H9 (cell line): ENCODE measurements around the gene IL20RA. TPM values are rescaled to one million over a fixed set of nuclear protein-coding genes. Genes with fewer than 3 reads are reported as not detected.

Experiments
- DNase-seq: peaks from one replicate; pipeline ENCODE4 v3.0.0-alpha.2; 2017
- H2AFZ ChIP-seq: one replicate; pipeline ENCODE4 v1.6.1; 2013; ENCODE audit warnings: mild to moderate bottlenecking, low read length, control low read depth, moderate library complexity
- H2AK5ac ChIP-seq: 2 replicates; pipeline ENCODE4 v1.6.1; 2013; ENCODE audit warnings: low read length, control low read depth, mixed read lengths; ENCODE audit not compliant: insufficient read length
- H2BK120ac ChIP-seq: one replicate; pipeline ENCODE4 v1.6.1; 2013; ENCODE audit warnings: low read depth, mild to moderate bottlenecking, low read length, control low read depth, inconsistent platforms; ENCODE audit not compliant: poor library complexity, severe bottlenecking
- H2BK12ac ChIP-seq: 2 replicates; pipeline ENCODE4 v1.6.1; 2013; ENCODE audit warnings: low read length, control low read depth, mixed read lengths, low read depth; ENCODE audit not compliant: insufficient read length
- H2BK15ac ChIP-seq: 2 replicates; pipeline ENCODE4 v1.6.1; 2013; ENCODE audit warnings: low read depth, low read length, control low read depth
- H2BK20ac ChIP-seq: one replicate; pipeline ENCODE4 v1.6.1; 2013; ENCODE audit warnings: low read depth, mild to moderate bottlenecking, low read length, control low read depth, inconsistent platforms; ENCODE audit not compliant: poor library complexity, severe bottlenecking
- H2BK5ac ChIP-seq: 2 replicates; pipeline ENCODE4 v1.6.1; 2013; ENCODE audit warnings: low read length, control low read depth, mixed read lengths; ENCODE audit not compliant: insufficient read length
- H3K14ac ChIP-seq: 2 replicates; pipeline ENCODE4 v1.6.1; 2013; ENCODE audit warnings: low read length, control low read depth; ENCODE audit not compliant: insufficient read depth
- H3K18ac ChIP-seq: 2 replicates; pipeline ENCODE4 v1.6.1; 2013; ENCODE audit warnings: low read depth, mild to moderate bottlenecking, mixed read lengths, low read length, control low read depth; ENCODE audit not compliant: insufficient read length
- H3K23ac ChIP-seq: 2 replicates; pipeline ENCODE4 v1.6.1; 2013; ENCODE audit warnings: low read length, control low read depth, mixed read lengths, low read depth; ENCODE audit not compliant: insufficient read length
- H3K23me2 ChIP-seq: 2 replicates; pipeline ENCODE4 v1.6.1; 2013; ENCODE audit warnings: low read depth, mild to moderate bottlenecking, mixed read lengths, low read length, control low read depth; ENCODE audit not compliant: insufficient read length, poor library complexity, severe bottlenecking
- H3K27ac ChIP-seq: 2 replicates; pipeline ENCODE4 v1.5.1; 2013; ENCODE audit warnings: low read length, control low read depth, mixed read lengths, low read depth; ENCODE audit not compliant: insufficient read length
- H3K27me3 ChIP-seq: 2 replicates; pipeline ENCODE4 v1.6.1; 2013; ENCODE audit warnings: low read length, control low read depth, inconsistent platforms; ENCODE audit not compliant: insufficient read depth
- H3K4ac ChIP-seq: 2 replicates; pipeline ENCODE4 v1.6.1; 2013; ENCODE audit warnings: low read depth, mild to moderate bottlenecking, control low read depth, inconsistent platforms, low read length, moderate library complexity
- H3K4me1 ChIP-seq: 2 replicates; pipeline ENCODE4 v1.6.1; 2013; ENCODE audit warnings: low read length, control low read depth, inconsistent platforms; ENCODE audit not compliant: insufficient read depth
- H3K4me2 ChIP-seq: 2 replicates; pipeline ENCODE4 v1.6.1; 2013; ENCODE audit warnings: low read length, control low read depth, mixed read lengths; ENCODE audit not compliant: insufficient read length, insufficient read depth
- H3K56ac ChIP-seq: 2 replicates; pipeline ENCODE4 v1.6.1; 2013; ENCODE audit warnings: low read depth, mild to moderate bottlenecking, mixed read lengths, low read length, control low read depth; ENCODE audit not compliant: insufficient read length
- H3K79me1 ChIP-seq: 2 replicates; pipeline ENCODE4 v1.6.1; 2013; ENCODE audit warnings: low read depth, mild to moderate bottlenecking, moderate library complexity, low read length, control low read depth, inconsistent platforms; ENCODE audit not compliant: insufficient read depth, poor library complexity, severe bottlenecking
- H3K79me2 ChIP-seq: 2 replicates; pipeline ENCODE4 v1.6.1; 2013; ENCODE audit warnings: low read length, control low read depth, inconsistent platforms; ENCODE audit not compliant: insufficient read depth
- H3K9ac ChIP-seq: 2 replicates; pipeline ENCODE4 v1.6.1; 2013; ENCODE audit warnings: low read length, control low read depth, mixed read lengths; ENCODE audit not compliant: insufficient read length; ENCODE audit errors: extremely low read depth
- H3K9me3 ChIP-seq: one replicate; pipeline ENCODE4 v1.6.1; 2013; ENCODE audit warnings: low read depth, low read length, inconsistent platforms; ENCODE audit not compliant: control insufficient read depth
- H3T11ph ChIP-seq: one replicate; pipeline ENCODE4 v1.6.1; 2013; ENCODE audit warnings: mild to moderate bottlenecking, low read length, control low read depth, inconsistent platforms
- H4K20me1 ChIP-seq: one replicate; pipeline ENCODE4 v1.6.1; 2013; ENCODE audit not compliant: control insufficient read depth, insufficient read length, insufficient read depth
- H4K5ac ChIP-seq: 2 replicates; pipeline ENCODE4 v1.6.1; 2013; ENCODE audit warnings: low read depth, mild to moderate bottlenecking, mixed read lengths, low read length, control low read depth; ENCODE audit not compliant: insufficient read length
- H4K8ac ChIP-seq: replicated peaks from 2 replicates; pipeline ENCODE4 v1.6.1; 2013; ENCODE audit warnings: low read length, control low read depth, mixed read lengths, low read depth; ENCODE audit not compliant: insufficient read length
- H4K91ac ChIP-seq: 2 replicates; pipeline ENCODE4 v1.6.1; 2013; ENCODE audit warnings: low read depth, mild to moderate bottlenecking, moderate library complexity, mixed read lengths, low read length, control low read depth; ENCODE audit not compliant: insufficient read length
- H3K27ac Mint-ChIP-seq, 3 experiments: 2 replicates in 2 of 3; 3 replicates in 1 of 3; pipeline ENCODE4 v1.8.0; 2020 to 2021; ENCODE audit warnings: mixed read lengths in 3 of 3, mild to moderate bottlenecking in 1 of 3, moderate library complexity in 1 of 3
- H3K27me3 Mint-ChIP-seq: 2 replicates; pipeline ENCODE4 v1.8.0; 2021; ENCODE audit warnings: low read depth, mild to moderate bottlenecking, moderate library complexity, mixed read lengths
- H3K36me3 Mint-ChIP-seq, 3 experiments: 2 replicates in 2 of 3; 3 replicates in 1 of 3; pipeline ENCODE4 v1.8.0; 2020 to 2021; ENCODE audit warnings: low read depth in 3 of 3, mixed read lengths in 3 of 3; ENCODE audit not compliant: insufficient read depth in 1 of 3
- H3K4me1 Mint-ChIP-seq, 2 experiments: 2 replicates each; pipeline ENCODE4 v1.8.0; 2020; ENCODE audit warnings: mixed read lengths in 2 of 2
- H3K4me3 Mint-ChIP-seq, 2 experiments: 2 replicates in 1 of 2; 3 replicates in 1 of 2; pipeline ENCODE4 v1.8.0; 2020 to 2021; ENCODE audit warnings: mild to moderate bottlenecking in 2 of 2, mixed read lengths in 2 of 2, moderate library complexity in 1 of 2
- H3K9me3 Mint-ChIP-seq, 2 experiments: 2 replicates in 1 of 2; 3 replicates in 1 of 2; pipeline ENCODE4 v1.8.0; 2020; ENCODE audit warnings: mild to moderate bottlenecking in 2 of 2, mixed read lengths in 2 of 2, moderate library complexity in 1 of 2
- CTCF ChIP-seq: fragments of 200-600 bp; sonication (generic); conservative IDR thresholded peaks from 3 replicates; pipeline ENCODE4 v1.8.0; 2021; ENCODE audit warnings: antibody characterized with exemption, mild to moderate bottlenecking
- WGBS: extraction: QIAGEN DNeasy Blood & Tissue Kit; methylation state at CpG from one replicate; pipeline ENCODE4 v1.1.7; 2013; ENCODE audit warnings: missing lambda C conversion rate, low lambda C conversion rate, mixed read lengths; ENCODE audit not compliant: insufficient read length; ENCODE audit errors: extremely low coverage; 5-methylcytosine and 5-hydroxymethylcytosine counted together
- total RNA-seq: library from RNA; stranded (reverse); gene quantifications from 2 replicates; pipeline ENCODE4 v1.2.1, GENCODE V29; 2021

The IL20RA gene
- total RNA-seq, 1 experiment from 2014 or later, result 0.74 TPM

- Histone ChIP-seq H3K23me2 (no peaks in the 10 kb centered on the region), H3K4me2 (no peak overlapping the region), H2BK5ac (no peak overlapping the region), H4K91ac (no peak overlapping the region), H3K23ac (no peak overlapping the region), H3K9me3 (no peaks in the 10 kb centered on the region), H3T11ph (no peak overlapping the region), H3K27ac (peak overlapping the region; percentile 41), H3K4me1 (peaks cover 14% of the 10 kb centered on the region), H3K79me1 (no peaks in the 10 kb centered on the region), H3K27me3 (no peaks in the 10 kb centered on the region), H4K20me1 (no peaks in the 10 kb centered on the region), H2BK12ac (no peak overlapping the region), H2BK20ac (no peak overlapping the region), H3K79me2 (no peaks in the 10 kb centered on the region), H2AFZ (no peak overlapping the region), H4K5ac (no peak overlapping the region), H3K4ac (no peak overlapping the region), H3K9ac (no peak overlapping the region), H2BK120ac (no peak overlapping the region), H2AK5ac (no peak overlapping the region), H3K14ac (no peak overlapping the region), H3K56ac (no peak overlapping the region), H2BK15ac (no peak overlapping the region), H4K8ac (no peak overlapping the region), H3K18ac (no peak overlapping the region)
- Mint-ChIP-seq H3K27me3 (peaks cover 5% of the 10 kb centered on the region; the same call in 1 of the 2 replicates), H3K27ac (peak overlapping the region; percentile 63 to 97 (median 79); a peak in 4 of 7 replicates), H3K4me1 (peaks cover 55 to 56% of the 10 kb centered on the region in 2 experiments), H3K36me3 (no peaks in the 10 kb centered on the region), H3K9me3 (no peaks in the 10 kb centered on the region), H3K4me3 (no peak overlapping the region; a peak in 1 of 5 replicates)
- no CpG with 5 or more reads among the region's 5 CpGs for WGBS
- peak; percentile 49 for DNase-seq
- TF ChIP-seq CTCF, result no peak
These were observed 86.6 kb downstream of the IL20RA start for GRCh38 chr6:136958168-136958567.
